Thoracic aorta (tissue), 2 donors: ENCODE measurements around the gene RAP1GAP. TPM values are rescaled to one million over a fixed set of nuclear protein-coding genes. Genes with fewer than 3 reads are reported as not detected.
A peak's percentile ranks its signal among the peaks of the same experiment; 100 is the strongest.

ENCODE experiments used
- ATAC-seq: fragments of 150-250 bp; one replicate; pipeline ENCODE4 v1.8.0; 2017; ENCODE audit warnings: low read depth; ENCODE audit not compliant: insufficient number of reproducible peaks, low FRiP score
- DNase-seq: peaks from one replicate; pipeline ENCODE4 v3.0.0-alpha.2; 2020; ENCODE audit warnings: low spot score
- H3K27ac ChIP-seq, 2 donors: fragments of 200-600 bp; sonication (generic); 1 replicate in 1 of 2; 2 replicates in 1 of 2; pipeline ENCODE4 v1.5.1; 2016; ENCODE audit warnings: mild to moderate bottlenecking in 2 of 2, moderate library complexity in 2 of 2
- H3K27me3 ChIP-seq: fragments of 200-600 bp; sonication (generic); replicated peaks from 2 replicates; pipeline ENCODE4 v1.6.0; 2016; ENCODE audit warnings: mild to moderate bottlenecking; ENCODE audit not compliant: insufficient read depth
- H3K36me3 ChIP-seq: fragments of 200-600 bp; sonication (generic); one replicate; pipeline ENCODE4 v1.5.1; 2016
- H3K4me1 ChIP-seq, 2 donors: fragments of 200-600 bp; sonication (generic); 1 replicate in 1 of 2; 2 replicates in 1 of 2; pipeline versions ENCODE4 v1.5.1 to v1.6.0; 2016; ENCODE audit warnings: low read depth in 2 of 2, mild to moderate bottlenecking in 1 of 2; ENCODE audit not compliant: control insufficient read depth in 1 of 2
- H3K4me3 ChIP-seq: fragments of 200-600 bp; sonication (generic); 2 replicates; pipeline ENCODE4 v1.5.1; 2016; ENCODE audit warnings: mild to moderate bottlenecking
- H3K9me3 ChIP-seq: fragments of 200-600 bp; sonication (generic); 2 replicates; pipeline ENCODE4 v1.5.1; 2016
- CTCF ChIP-seq: fragments of 200-600 bp; sonication (generic); IDR thresholded peaks from one replicate; pipeline ENCODE4 v1.5.1; 2019; ENCODE audit warnings: antibody characterized with exemption
- total RNA-seq, 2 donors: library from RNA; depleted of rRNA; stranded (reverse); fragments of >200 nt; gene quantifications; one replicate each; pipeline versions ENCODE4 v1.1.0 to v1.2.3, GENCODE V29; 2016

Gene RAP1GAP
- under 1 TPM; 0.27 to 0.92 TPM for total RNA-seq

- TF ChIP-seq CTCF, result no peak
- no peaks in the 10 kb centered on the region for H3K27me3 ChIP-seq
- no peak for ATAC-seq
- no peak within 1 kb of the TSS for H3K27ac ChIP-seq
- H3K9me3 ChIP-seq, result no peaks in the 10 kb centered on the region
- peak within 1 kb of the TSS; percentile 58 for H3K4me3 ChIP-seq
- H3K4me1 ChIP-seq, result peaks cover 25 to 42% of the 10 kb centered on the region in 2 donors
- no peak for DNase-seq
- H3K36me3 ChIP-seq, result no peaks in the 10 kb centered on the region
These were observed at the start of gene RAP1GAP for GRCh38 chr1:21669258-21670058. RAP1GAP (minus strand) TSS chr1:21669357; CDS start chr1:21620032, 49,325 bp downstream.

- ATAC-seq (no peak), DNase-seq (no peak)
- no peaks in the 10 kb centered on the region for H3K4me1 ChIP-seq
- H3K9me3 ChIP-seq, result no peaks in the 10 kb centered on the region
- no peak overlapping the region for H3K4me3 ChIP-seq
- no peaks in the 10 kb centered on the region for H3K27me3 ChIP-seq
- H3K36me3 ChIP-seq, result peaks cover 60% of the 10 kb centered on the region
- no peak overlapping the region for H3K27ac ChIP-seq
- TF ChIP-seq CTCF, result no peak
These were observed 47.0 kb upstream of the RAP1GAP start for GRCh38 chr1:21716169-21716568.

DNA sequence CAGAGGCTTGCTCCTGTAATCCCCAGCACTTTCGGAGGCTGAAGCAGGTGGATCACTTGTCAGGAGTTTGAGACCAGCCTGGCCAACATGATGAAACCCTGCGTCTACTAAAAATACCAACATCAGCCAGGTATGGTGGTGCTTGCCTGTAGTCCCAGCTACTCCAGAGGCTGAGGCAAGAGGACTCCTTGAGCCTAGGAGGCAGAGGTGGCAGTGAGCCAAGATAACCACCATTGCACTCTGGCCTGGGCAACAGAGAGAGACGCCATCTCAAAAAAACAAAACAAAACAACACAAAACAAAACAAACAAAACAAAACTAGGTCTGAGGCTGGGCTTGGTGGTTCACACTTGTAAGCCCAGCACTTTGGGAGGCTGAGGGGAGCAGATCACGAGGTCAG is 38.7 kb upstream of the RAP1GAP start:
- H3K27me3 ChIP-seq, result no peaks in the 10 kb centered on the region
- ATAC-seq, result no peak
- no peak for TF ChIP-seq CTCF
- DNase-seq, result no peak
- H3K36me3 ChIP-seq, result peaks cover 51% of the 10 kb centered on the region
- H3K9me3 ChIP-seq, result no peaks in the 10 kb centered on the region
- no peak overlapping the region for H3K4me3 ChIP-seq
- H3K27ac ChIP-seq, result no peak overlapping the region
- no peaks in the 10 kb centered on the region for H3K4me1 ChIP-seq

GRCh38 chr1:21707086-21707840 is 38.1 kb upstream of the RAP1GAP start:
- H3K27me3 ChIP-seq, result no peaks in the 10 kb centered on the region
- no peak for TF ChIP-seq CTCF
- H3K36me3 ChIP-seq, result peaks cover 57% of the 10 kb centered on the region
- no peak overlapping the region for H3K4me3 ChIP-seq
- H3K9me3 ChIP-seq, result no peaks in the 10 kb centered on the region
- no peak for ATAC-seq
- no peak for DNase-seq
- H3K4me1 ChIP-seq, result no peaks in the 10 kb centered on the region
- H3K27ac ChIP-seq, result no peak overlapping the region

- ATAC-seq (no peak), DNase-seq (no peak)
- Histone ChIP-seq H3K4me3 (no peak overlapping the region), H3K4me1 (no peaks in the 10 kb centered on the region), H3K27ac (no peak overlapping the region), H3K36me3 (peaks cover 58% of the 10 kb centered on the region), H3K9me3 (no peaks in the 10 kb centered on the region), H3K27me3 (no peaks in the 10 kb centered on the region)
- TF ChIP-seq CTCF, result no peak
These were observed 37.1 kb upstream of the RAP1GAP start for GRCh38 chr1:21706151-21706835.
